GF-D8 (cell line): ENCODE data around the gene L3MBTL4.

Experiments used
- DNase-seq: peaks from one replicate; lab custom pipeline; 2025; lab: John Stamatoyannopoulos, UW

The L3MBTL4 gene

DNA sequence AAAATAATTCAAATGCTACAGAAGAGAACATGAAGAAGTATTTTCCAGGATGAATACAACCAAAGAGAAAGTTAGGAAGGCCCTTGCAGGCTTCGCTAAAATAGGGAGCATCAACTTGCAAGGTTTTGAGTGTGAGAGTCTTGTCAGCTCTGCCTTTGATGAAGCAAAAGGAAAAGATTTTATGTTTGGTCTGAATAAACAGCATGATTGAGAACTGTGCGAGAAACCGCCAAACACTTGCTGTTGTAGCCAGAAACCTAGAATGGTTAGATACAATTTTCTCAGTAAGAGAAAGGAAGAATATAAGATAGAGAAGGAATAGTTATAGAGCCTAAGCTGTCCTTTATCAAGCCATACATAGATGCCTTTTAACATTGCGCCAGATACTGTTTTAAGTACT, 163.6 kb downstream of the L3MBTL4 start:
- DNase-seq = no peak

DNA sequence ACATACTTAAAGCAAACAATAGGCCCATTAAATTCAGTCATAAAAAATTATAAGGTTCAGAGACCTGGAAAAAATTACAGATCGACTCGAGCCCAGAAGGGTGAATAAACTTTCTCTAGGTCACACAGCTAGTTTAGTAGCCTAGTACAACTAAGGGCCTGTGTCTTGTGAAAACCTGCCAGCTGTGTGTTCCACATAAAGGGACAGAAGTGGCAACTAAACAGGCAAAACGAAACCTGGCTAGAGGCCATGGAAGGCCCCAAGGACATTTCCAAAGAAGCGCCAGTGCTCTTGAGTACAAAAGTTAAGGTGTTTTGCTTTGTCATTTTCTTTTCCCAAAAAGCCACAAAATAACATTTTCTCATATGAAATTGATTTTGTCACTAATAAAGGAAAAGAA, 164.9 kb downstream of the L3MBTL4 start:
- no peak for DNase-seq

DNA sequence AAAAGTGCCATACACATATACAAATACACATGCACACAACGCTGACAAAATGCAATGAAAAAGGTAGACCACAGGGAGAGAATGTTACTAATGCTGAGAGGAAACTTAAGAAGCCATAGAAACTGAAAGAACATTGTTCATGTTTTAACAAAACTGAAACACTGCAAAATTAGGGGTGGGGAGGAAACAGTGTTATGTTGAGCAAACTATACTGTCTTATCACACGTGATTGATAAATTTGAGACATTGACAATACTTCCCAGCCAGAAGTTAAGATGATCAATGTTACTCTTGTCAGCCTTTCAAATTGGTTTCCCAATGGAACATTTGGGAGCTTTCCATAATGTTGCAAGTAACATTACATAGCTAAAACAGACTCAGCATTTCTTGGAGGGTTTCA, 165.5 kb downstream of the L3MBTL4 start:
- DNase-seq = no peak

DNA sequence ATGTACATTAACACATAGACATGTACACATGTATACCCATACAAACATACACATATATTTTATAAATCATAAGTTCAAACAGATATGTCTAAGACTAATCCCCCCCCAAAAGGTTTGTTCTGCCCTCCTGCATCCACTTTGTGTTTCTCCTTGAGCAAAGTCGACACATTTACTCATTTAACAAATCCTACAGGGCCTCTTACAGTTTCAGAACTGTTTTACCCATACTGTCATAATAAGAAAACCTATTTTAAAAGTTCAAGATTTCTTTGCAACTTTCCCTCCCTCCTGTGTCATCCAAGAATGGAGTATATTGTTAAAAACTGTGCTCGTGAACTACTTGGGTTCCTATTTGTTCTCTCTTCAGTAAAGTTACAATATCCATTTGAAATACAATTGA, 166.7 kb downstream of the L3MBTL4 start:
- no peak for DNase-seq

DNA sequence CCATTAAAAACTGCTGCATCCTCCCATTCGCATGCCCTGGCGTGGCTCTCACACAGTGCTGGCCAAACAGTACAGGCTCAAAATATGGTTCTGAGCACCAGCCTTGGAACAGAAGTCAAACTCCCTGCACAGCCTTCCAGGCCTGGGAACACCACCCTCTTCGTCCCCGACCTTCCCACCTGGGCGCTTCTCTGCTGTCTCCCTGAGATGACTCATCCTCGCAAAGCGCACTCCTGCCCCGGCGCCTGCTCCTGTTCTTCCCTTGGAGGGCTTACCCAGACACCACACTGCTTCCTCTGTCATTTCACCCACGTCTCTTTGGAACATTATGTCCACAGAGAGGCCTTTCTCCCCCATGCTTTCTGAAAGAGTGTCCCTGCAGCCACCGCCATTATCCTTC, 172.7 kb downstream of the L3MBTL4 start:
- DNase-seq = no peak

DNA sequence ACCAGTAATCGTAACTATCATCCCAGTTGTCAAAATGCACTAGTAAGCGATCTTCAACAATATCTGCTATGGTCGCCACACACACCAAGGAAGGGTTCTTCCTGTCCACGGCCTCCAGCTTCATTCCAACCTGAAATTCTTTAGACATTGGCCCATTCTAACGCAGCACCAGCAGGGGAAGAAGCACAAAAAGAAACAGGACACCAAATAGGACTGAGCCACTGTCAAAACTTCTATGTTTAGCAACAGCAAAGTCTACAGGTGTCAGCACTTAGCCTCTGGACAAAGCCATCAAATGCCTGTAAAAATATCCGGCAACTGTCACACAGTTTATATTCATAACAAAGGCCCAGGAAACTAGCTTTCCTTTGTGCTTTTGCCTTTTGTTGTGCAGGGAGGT, 175.0 kb downstream of the L3MBTL4 start:
- DNase-seq = no peak

DNA sequence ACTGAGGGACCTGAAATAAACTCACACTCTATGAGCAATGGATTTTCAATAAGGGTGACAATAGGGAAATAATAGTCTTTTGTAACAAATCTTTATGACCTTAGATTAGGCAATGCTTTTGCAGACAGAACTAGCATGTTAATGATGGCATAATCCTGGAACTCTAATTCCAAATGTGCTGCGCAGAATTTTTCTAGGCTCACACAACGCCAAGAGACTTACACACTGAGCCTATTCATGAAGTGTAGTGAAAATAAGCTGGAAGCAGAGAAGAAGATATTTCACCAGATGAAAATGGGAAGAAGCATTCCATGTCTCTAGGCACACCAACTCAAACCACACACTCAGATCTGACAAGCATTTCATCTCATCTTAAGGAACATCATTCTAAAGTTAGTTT, 178.5 kb downstream of the L3MBTL4 start:
- DNase-seq = no peak

DNA sequence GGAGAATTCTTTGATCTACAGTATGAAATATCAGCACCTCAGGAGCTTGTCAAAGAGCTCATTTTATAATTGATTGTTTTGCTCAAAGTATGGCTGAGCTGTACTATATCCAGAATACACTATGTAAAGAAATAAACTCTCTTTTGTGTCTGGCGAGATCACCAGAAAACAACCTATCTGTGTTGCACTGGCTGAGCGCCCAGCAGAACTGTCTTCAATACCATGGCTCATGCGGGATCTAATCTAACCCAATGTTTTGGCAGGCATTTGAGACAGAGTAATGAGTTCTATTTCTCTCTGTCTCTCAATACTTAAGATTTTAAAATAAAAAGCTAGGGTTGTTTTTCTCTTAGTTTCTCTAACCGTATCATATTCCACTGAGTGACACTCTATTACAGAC, 192.4 kb downstream of the L3MBTL4 start:
- no peak for DNase-seq

DNA sequence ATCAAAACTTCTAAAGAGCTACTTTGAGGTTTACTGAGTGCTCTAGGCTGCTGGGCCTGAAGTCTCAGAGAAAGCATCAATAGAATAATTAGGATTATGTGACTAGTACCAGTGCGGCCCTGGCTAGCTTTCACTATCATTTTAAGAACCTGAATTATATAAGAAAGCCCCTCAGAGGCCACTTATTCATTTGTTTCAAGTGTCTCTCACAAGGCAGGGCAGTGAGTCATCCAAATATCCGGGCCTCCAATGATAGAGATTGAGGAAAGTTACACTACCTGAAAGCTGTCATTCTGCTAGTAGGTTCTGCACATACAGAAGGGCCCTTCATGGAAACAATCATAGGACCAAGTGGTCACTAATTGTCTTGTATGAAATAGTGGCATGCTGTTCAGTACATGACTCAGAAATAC, 193.1 kb downstream of the L3MBTL4 start:
- DNase-seq = no peak

DNA sequence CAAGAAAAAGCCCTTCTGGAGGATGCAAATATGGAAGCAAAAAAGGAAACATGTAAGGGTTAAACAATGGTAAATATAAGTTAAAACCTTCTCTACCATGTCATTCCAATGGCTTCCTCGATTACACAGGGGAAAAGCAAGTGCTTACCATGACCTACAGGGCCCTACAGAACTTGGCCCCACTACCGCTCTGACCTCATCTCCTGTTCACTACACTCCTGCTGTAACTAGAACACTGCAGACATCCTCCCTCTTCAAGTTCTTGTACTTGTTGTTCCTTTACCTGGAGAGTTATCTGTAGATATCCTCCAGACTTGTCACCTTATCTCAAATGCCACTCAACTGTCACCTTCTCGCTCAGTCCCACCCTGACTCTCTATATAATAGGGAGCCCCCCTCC, 194.6 kb downstream of the L3MBTL4 start:
- DNase-seq = no peak

DNA sequence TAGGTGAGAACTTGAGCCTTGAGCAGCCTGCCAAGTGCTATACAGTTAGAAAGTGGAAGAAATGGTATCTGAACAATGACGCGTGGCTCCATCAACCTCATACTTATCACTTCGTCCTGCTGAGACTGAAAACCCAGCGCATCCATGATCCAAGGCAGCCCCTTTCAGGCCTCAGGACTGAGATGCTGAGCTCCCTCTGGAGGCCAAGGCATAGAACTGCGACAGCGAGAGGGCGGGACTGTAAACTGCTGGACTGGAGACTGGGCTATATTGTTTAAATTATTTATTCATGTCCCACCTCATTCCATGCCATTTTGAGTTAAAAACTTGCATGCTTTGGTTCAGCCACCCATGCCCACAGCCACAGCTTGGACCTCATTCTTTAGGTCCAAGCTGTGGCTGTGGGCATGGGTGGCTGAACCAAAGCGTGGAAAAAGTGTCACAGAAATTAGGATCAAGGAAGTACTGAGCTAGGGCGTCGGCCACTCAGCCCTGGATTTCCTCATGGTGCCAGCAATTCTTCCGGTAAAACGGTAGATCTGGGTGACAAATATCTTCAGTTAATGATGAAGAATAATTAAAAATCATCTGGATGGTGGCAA, 195.5 kb downstream of the L3MBTL4 start:
- no peak for DNase-seq

DNA sequence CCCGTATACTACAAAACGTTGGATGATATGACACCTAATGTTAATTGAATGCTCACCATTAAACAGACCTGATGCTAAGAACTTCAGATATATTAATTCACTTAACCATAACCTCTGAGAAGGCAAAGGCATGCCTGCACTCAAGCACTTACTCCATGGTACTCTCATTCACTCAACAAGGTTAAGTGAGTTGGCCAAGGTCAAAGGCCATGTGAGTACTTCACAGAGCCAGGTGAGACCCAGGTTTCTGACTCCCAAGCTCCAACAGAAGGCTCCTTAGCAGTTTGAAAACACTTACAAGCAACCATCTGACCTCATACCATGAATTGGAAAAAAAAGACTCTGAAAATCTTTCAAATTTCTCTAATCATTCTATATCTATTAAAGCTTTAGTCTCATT, 198.8 kb downstream of the L3MBTL4 start:
- no peak for DNase-seq

DNA sequence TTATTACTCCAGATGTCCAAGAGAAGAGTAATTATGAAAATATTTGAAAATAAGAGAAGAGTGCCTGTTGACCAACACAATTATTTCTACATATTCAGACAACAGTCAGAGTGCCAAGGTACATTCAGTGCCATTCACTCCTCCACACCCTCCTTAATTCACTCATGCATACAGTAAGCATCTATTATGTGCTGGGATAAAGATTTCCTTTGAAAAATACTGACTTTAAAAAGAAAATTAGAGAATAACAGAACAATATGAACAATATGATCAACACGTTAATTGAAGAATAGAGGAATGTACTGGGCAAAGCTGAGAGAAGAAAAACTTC, 203.6 kb downstream of the L3MBTL4 start:
- no peak for DNase-seq

DNA sequence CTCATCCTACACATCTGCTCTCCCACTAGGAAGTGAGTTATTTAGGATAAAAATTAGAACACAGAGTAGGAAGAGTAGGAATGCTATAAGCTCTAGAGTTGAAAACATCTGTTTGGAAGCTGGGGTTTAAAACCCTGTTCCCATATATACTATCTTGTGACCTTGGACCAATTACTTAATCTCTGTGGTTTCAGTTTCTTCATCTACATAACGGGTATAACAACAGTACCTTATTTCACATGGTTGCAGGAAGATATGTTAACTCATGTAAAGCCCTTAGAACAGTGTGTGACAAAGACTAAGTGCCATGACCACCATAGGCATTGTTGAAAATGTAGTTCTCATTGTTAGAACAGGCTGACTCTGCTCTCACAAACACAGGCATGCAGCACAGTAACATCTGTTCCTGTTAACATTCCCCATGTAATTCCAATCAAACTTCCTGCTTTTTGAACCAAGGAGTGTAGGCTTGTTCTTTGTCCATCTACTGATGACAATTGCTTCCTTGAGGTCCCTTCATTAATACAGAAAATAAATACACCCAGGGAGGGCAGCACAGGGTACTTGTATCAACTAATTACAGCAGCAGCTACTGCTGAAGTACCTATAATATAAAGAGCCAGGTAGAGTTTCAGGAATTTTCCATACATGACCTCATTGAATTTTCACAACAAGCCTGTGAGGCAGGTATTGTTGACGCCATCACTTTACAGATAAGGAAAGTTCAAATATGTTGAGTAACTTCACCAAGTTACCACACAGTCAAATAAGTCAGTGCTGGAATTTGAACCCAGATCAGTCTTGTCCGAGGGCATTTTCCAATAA, 204.2 kb downstream of the L3MBTL4 start:
- DNase-seq = no peak

DNA sequence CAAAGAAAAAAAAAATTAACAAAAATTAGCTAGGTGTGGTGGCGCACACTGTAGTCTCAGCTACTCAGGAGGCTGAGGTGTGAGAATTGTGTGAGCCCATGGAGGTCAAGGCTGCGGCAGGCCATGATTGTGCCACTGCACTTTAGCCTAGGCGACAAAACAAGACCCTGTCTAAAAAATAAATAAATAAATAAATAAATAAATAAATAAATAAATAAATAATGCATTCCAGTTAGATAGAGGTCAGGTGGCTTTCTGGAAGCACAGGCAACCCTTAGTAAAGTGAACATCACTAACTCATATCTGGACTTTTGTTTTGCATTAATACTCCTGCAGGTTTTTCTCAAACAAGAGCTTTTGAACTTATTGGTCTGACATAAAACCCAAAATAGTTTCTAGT, 206.8 kb downstream of the L3MBTL4 start:
- no peak for DNase-seq

DNA sequence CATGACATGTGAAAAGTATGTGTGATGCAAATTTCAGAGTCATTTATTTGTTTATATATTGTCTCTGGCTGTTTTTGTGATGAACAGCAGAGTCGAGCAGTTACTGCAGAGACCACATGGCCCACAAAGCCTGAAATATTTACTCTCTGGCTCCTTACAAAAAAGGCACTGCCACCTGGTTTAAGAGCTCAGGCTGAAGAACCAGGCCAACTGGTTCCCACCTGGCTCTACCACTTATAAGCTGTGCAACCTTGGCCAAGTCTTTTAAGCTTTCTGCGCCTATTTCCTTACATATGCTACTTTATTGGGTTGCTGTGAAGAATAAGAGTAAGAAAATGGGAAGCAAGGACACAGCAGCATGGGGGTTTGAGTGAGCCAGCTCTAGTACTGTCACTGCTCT, 207.6 kb downstream of the L3MBTL4 start:
- DNase-seq = no peak

DNA sequence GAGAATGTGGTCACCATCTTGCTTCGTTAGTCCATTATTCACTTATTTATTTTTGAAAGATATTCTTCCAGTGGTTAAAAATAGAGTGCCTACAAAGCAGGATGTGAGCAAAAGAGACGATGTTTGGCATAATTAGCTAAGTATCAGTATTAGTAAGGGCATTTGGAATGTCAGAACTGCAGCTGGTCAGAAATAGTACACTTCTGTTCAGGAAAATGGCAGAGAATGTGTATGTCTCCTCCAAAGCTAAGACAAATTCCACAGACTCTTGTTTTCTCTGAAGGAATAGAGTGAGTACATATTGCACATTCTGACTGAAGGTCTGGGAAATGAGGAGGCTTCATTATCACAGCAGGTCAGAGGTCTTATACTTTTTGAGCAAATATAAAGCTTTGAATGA, 209.0 kb downstream of the L3MBTL4 start:
- no peak for DNase-seq

DNA sequence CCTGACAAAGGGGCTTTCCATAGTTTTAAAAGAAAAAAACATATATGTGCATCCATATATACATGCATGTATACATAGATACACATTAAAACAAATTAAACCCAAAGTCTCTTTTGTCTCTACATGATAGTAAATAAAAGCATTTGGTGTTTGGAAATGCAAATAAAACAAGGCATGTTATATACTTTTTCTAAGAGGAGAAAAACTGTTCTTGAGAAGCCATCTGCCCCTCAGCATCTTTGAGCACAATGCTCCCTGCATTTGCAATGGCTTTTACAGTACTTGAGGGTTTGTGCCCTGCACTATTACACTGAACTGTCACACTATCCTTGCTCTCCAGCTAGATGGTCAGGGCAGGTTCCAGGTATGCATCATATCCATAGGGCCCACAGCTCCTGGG, 210.2 kb downstream of the L3MBTL4 start:
- DNase-seq = no peak

DNA sequence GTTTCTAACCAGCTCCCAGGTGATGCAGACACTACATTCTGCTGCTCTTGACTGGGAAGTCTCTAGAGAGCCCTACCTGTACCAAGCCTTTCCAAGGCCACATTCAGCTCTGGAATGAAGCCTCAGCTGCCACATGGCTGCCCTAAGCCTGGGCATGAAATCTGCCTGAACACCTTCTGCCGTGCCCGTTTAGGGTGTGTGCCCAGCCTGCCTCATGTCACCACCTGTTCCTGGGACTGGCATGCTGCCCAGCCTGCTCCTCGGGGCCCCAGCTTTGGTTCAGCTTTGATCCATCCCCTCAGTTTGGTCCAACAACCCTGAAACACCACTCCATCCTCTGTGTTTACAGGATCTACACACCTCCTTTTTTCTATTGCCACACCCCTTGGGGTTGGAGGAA, 210.9 kb downstream of the L3MBTL4 start:
- DNase-seq = no peak

DNA sequence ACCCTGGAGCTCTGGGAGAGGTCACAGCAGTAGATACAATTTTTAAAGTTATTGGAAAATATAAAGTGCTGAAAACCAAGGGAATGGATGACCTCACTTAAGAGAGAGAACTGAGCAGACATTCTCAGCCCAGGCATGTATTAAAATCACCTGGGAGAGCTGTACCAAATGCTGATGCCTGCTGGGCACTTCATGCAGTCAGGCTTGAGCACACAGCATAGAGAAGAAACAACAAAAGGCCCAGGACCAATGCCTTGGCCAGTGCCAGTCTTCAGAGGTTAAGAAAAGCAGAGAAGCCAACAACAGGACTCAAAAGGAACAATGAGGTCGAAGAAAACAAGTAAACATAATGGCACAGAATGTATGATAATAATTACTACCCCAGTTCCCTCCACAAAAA, 211.8 kb downstream of the L3MBTL4 start:
- DNase-seq = no peak

DNA sequence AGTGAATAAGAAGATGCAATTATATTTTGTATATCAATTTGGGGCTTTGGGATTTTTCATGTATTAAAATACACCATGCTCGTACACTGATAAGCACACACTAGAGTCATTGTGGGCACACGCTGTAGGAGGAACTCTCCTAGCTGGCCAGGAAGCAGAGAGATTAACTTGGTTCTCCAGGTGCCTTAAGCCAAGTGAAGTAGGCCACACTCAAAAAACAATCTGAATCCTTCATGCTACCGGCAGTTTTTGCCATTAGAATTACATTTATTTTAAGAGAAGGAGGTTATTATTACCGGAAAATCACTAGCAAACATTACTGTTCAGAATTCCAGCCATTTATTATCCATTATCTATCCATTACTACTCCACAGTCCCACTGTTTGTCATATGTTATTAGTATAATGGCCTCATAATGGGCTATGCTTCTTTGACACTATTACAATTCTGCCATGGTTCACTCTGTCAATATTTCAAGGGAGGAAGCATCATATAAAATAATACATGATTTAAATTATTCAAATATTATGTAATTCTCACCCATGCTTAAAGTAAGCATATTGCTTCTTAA, 214.4 kb downstream of the L3MBTL4 start:
- no peak for DNase-seq

DNA sequence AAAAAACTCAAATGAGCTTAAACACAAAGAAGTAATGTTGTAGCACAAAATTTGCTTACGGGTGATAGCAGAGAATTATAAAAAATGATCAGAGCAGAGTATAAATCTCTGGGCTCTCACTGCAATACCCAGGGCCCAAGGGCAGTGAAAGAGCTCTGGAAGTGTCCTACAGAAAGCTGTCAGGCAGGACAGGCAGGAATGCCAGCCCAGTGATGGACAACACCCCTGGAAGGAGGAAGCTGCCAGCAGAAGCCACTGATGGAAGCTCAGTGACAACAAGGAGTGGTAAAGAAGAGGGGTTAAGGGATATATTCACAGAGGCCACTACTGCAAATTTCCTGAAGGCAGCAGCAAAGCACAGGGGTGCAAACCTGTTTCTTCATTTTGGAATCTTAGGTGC, 214.9 kb downstream of the L3MBTL4 start:
- DNase-seq = no peak

DNA sequence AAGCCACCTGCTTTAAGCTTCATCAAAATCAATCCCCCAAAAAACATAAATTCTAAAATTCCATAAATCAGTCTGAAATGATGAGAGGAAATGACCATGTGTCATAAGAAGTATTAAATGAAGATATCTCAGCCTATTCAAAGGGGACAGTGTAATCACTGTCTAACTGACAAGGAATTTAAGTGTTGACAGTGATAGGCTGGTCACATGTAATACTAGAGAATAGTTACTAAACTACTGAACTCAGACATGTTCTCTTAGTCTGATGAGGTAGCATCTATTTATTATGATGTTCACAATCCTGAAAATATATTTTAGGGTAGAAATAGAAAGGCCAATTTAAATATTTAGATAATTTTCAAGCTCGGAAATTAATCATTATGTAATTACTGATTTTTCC, 216.1 kb downstream of the L3MBTL4 start:
- no peak for DNase-seq

DNA sequence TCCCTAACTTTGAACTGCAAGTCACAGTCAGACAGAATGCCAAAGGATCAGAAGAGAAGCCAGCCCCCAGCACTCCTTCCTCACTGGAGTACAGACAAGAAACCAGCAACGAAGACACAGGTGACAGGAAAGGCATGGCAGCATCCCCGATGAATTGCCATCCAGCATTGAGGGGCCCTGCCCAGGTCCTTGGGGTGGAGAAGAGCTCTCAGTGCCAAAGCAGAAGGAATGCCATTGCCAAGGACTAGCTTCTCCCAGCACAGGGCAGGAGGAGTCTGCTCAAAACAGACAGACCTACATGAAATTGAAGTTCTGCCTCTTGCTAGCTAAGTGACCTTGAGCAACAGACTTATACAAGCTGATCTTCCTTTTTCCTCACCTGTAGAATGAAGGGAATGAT, 220.1 kb downstream of the L3MBTL4 start:
- no peak for DNase-seq
